NCI-H1417 treated with DMSO at 0.1 percent for 48 hours (cell line): ENCODE results near the gene SLC30A3.

ENCODE experiments used
- DNase-seq: peaks from one replicate; lab custom pipeline; 2025; lab: John Stamatoyannopoulos, UW

The SLC30A3 gene

GRCh38 chr2:27261241-27261925 lies 1.5 kb downstream of the SLC30A3 start:
- no peak for DNase-seq

GRCh38 chr2:27258051-27258450 lies 4.8 kb downstream of the SLC30A3 start:
- no peak for DNase-seq

GRCh38 chr2:27256855-27257454 lies 5.9 kb downstream of the SLC30A3 start:
- no peak for DNase-seq

GRCh38 chr2:27255660-27256059 lies 7.2 kb downstream of the SLC30A3 start:
- no peak for DNase-seq

- no peak for DNase-seq
Measured at GRCh38 chr2:27255187-27255586, 7.7 kb downstream of the SLC30A3 start.

- no peak for DNase-seq
Measured at GRCh38 chr2:27251766-27252165, 11.1 kb downstream of the SLC30A3 start.

GRCh38 chr2:27250652-27251379 lies 12.0 kb downstream of the SLC30A3 start:
- no peak for DNase-seq

- no peak for DNase-seq
Measured at GRCh38 chr2:27249891-27250651, 12.8 kb downstream of the SLC30A3 start.

- no peak for DNase-seq
Measured at GRCh38 chr2:27249159-27249890, 13.5 kb downstream of the SLC30A3 start.

GRCh38 chr2:27247893-27248292 lies 15.0 kb downstream of the SLC30A3 start:
- DNase-seq, result no peak

- no peak for DNase-seq
Measured at GRCh38 chr2:27245626-27246025, 17.2 kb downstream of the SLC30A3 start.

- no peak for DNase-seq
Measured at GRCh38 chr2:27245116-27245515, 17.7 kb downstream of the SLC30A3 start.

GRCh38 chr2:27243391-27244130 lies 19.3 kb downstream of the SLC30A3 start:
- no peak for DNase-seq

- no peak for DNase-seq
Measured at GRCh38 chr2:27242614-27242951, 20.3 kb downstream of the SLC30A3 start.

- no peak for DNase-seq
Measured at GRCh38 chr2:27241761-27242613, 20.9 kb downstream of the SLC30A3 start.

- DNase-seq, result no peak
Measured at GRCh38 chr2:27240406-27240805, 22.4 kb downstream of the SLC30A3 start.

GRCh38 chr2:27238976-27239375 lies 23.9 kb downstream of the SLC30A3 start:
- no peak for DNase-seq

- DNase-seq, result no peak
Measured at GRCh38 chr2:27237341-27237945, 25.4 kb downstream of the SLC30A3 start.

- DNase-seq, result no peak
Measured at GRCh38 chr2:27236626-27237025, 26.2 kb downstream of the SLC30A3 start.

GRCh38 chr2:27236136-27236535 lies 26.7 kb downstream of the SLC30A3 start:
- no peak for DNase-seq
